IPS-NIHi7 (cell line): ENCODE results near the gene EPM2AIP1.
"Not testable (repeated sequence)": the region's sequence is repeated elsewhere in the genome, so short reads cannot be mapped to it uniquely, and the experiment has no call there.

Experiments used
- DNase-seq: peaks from one replicate; pipeline ENCODE4 v3.0.0; 2012; ENCODE audit warnings: mixed read lengths; ENCODE audit errors: extremely low spot score

The EPM2AIP1 gene

DNA sequence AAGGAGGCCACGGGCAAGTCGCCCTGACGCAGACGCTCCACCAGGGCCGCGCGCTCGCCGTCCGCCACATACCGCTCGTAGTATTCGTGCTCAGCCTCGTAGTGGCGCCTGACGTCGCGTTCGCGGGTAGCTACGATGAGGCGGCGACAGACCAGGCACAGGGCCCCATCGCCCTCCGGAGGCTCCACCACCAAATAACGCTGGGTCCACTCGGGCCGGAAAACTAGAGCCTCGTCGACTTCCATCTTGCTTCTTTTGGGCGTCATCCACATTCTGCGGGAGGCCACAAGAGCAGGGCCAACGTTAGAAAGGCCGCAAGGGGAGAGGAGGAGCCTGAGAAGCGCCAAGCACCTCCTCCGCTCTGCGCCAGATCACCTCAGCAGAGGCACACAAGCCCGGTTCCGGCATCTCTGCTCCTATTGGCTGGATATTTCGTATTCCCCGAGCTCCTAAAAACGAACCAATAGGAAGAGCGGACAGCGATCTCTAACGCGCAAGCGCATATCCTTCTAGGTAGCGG lies at the start of gene EPM2AIP1:
EPM2AIP1 (minus strand) TSS at position 326 of the 520 bp plus-strand sequence; CDS start at position 272, 54 bp downstream.
- no peak for DNase-seq

DNA sequence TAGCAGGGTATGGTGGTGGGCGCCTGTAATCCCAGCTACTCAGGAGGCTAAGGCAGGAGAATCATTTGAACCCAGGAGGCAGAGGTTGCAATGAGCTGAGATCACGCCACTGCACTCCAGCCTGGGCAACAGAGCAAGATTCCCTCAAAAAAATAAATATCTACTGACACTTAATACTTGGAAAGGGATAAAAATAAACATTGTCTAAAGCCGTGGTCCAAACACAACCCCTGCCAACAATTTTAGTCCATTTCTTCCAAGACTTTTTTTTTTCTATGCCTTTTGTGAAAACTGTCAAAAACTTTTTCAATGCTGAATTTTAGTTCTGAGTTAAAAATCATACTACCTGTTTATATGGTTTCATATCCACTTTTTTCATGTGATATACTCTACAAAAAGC lies 49.8 kb upstream of the EPM2AIP1 start:
- DNase-seq, result not testable (repeated sequence)

DNA sequence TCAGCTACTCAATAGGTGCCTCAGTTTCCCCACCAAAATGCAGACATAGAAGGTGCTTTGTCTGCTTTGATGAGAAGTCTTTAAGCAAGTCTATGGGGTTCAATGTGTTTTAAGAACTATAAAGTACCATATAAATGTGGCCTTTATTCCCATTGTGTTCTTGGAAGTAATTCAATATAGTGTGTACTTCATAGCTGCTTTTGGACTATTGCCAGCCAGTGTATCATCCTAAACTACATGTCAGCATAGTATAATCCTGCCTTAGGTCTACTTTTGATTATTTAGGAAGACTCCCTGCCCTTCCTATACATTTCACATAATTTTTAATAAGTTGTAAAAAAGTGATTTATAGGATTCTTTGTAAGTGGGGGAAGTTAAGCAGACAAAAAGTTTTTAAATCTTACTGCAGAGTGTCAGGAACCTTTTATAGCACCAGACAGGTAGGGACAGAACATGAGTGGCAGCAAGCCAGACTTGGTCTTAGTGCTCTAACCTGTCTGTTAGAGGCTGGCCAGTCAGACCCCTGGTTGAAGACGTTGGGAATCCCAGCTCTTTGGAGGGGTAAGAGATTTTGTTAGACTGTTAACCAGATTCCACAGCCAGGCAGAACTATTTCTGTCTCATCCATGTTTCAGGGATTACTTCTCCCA lies 48.7 kb upstream of the EPM2AIP1 start:
- DNase-seq, result no peak

DNA sequence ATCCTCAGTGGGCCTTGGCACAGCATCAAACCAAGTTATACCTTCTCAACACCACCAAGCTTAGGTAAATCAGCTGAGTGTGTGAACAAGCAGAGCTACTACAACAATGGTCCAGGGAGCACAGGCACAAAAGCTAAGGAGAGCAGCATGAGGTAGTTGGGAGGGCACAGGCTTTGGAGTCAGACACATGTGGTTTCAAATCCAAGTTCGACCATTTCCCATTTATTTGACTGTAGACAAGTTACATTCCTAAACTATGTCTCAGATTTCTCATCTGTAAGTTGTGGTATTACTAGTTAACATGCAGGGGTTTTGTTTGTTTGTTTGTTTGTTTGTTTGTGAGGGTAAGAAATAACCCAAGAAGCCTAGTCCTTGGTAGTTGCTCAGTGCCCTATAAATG lies 47.3 kb upstream of the EPM2AIP1 start:
- DNase-seq, result no peak

DNA sequence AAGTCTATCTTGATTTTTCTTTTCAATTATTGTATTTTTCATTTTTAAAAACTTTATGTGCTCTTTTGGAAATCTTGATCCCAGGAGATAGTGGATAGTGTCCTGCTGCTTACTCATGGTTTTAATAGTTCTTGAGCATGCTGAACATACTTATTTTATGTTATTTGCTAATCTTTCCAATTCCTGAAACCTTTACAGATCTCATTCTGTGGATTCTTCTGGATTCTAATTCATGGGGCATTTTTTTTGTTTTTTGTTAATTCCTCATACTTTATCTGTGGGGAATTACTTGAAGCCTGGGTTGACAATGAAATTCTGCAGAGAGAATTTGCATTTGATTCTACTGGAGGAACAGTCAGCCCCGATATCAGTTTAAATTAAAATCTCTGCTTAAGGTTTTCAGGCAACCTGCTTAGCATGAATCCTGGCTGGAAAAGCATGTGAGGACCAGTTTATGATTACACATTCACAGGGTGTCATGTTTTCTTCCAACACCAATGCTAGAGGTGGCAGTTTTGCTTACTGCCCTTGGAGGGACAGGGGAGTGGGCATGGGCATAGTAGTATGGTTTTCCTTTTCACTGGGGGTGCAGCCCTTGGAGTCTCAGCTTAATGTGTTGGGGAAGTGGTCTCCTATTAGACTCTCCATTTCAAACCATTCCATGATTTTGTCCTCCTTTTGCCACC lies 46.4 kb upstream of the EPM2AIP1 start:
- no peak for DNase-seq

DNA sequence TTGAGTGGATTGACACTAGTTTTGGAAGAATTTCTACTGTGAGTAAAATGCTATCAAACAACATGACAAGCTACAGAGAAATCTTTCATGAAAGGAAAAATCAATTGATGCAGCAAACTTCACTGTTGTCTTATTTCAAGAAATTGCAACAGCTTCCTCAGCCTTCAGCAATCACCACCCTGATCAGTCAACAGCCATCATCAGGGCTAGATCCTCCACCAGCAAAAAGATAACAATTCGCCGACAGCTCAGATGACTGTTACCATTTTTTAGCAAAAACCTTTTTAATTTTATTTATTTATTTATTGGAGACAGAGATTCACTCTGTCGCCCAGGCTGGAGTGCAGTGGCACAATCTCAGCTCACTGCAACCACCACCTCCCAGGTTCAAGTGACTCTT lies 44.4 kb upstream of the EPM2AIP1 start:
- no peak for DNase-seq

DNA sequence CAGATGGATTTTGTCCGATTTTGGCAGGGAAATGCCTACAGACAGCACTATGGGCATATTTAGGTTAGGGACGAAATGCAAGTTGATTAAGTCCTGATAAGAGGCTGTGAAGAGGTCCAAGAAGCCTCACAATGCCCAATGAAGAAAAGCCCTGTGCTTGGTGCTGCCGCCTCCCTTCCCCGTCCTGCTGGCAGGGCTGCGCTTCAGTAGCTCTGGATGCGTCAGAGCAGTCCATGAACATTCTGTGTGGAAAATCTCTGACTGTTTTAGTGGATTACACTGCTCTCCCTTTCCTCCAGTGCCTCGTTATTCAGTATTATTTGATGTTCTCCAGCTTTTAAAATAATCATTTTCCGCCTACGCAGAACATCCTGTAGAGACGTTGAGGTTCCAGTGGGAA lies 40.0 kb upstream of the EPM2AIP1 start:
- DNase-seq, result no peak

DNA sequence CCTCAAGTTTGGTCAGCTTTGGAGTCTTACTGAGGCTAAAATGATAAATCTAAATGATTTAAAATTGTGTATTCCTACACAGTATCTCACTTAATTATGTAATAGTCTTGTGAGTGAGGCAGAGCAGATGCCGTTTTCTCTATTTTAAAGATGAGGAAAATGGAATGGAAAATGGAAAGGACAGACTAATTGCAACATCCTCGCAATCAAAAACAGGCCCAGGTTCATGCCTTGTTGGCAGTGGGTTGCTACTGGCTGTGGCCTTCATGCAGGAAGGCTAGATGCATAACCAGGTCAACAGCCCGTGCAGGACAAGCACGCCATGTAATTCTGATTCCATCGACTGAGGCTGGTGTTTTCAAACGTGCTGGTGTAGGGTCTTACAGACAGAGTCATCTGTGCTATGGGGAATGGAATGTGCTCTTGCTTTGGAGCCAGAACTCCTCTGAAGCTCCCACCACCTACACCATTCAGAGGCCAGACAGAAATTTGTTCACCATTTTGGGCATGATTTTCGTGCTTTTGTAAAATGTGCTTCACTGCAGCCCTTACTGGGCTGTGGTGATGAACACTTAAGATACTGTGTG lies 38.3 kb upstream of the EPM2AIP1 start:
- DNase-seq, result no peak

DNA sequence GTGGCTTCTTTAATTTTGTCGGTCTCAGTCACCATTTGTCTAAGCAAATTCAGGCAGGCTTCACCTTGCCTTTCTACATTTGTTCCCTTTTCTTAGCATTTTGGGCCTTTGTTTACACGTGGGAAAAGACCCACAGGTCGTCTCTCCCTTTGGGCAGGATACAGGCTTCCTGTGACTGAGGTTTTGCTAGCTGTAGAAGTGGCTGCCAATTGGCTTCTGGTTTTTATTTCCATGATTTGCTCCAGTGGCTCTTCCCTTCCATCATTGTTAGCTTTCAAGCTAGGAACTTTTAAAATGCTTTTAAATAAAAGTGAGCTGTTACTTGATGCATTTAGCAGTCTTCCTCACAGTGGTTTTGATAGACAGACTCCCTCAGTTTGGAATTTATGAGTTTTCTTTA lies 37.7 kb upstream of the EPM2AIP1 start:
- DNase-seq, result no peak

DNA sequence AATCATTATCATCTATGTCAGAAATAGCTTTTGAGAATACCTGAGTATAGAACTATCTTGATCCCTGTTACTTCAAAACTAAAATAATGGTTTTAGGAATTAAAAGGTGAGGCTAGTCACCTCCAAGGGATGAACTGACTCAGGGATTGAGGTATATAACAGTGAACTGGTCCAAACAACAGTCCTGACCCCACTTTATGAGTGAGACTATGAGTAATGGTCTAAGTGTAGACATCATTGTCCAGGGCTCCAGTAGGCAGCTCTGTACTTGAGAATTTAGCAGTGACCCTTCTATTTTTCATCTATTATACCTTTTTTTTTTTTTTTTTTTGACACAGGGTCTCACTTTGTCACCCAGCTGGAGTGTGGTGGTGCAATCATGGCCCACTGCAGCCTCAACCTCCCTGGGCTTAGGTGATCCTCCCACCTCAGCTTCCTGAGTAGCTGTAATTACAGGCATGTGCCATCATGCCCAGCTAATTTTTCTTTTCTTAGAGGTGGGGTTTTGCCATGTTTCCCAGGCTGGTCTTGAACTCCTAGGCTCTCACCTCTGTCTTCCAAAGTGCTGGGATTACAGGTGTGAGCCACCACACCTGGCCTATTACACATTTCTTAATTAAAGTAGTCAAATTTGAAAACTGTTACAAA lies 36.7 kb upstream of the EPM2AIP1 start:
- DNase-seq, result no peak

DNA sequence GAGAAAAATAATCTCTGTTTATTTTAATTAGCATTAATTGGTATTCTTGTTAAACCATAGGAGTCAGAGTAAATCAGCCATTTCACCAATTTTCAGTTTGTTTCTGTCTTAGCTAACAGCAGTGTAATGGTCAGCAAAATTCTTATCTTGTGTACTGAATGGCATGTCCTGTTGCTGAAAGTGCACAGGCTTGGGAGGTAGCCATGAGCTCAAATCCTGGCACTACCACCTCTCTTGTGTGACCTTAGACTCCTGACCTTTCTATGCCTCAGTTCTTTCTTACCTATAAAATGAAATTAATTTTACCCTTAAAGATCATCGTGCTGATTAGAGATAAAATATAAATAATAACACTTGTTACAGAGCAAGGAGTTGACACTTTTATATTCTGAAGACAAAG lies 36.2 kb upstream of the EPM2AIP1 start:
- DNase-seq, result no peak

DNA sequence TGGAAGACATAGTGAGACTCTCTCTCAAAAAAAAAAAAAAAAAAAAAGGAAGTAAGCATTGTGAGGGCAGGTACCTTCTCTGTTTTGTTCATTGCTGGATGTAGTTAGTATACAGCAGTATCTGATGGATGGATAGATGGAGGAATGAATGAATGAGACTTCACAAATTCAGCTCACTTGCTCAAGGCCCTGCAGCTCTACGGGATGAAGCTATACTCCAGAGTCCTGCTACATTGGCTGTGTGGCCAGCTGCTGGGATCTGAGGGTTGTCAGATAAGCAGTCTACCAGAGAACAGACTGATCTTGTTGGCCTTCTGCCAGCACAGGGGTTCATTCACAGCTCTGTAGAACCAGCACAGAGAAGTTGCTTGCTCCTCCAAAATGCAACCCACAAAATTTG lies 35.4 kb upstream of the EPM2AIP1 start:
- no peak for DNase-seq

DNA sequence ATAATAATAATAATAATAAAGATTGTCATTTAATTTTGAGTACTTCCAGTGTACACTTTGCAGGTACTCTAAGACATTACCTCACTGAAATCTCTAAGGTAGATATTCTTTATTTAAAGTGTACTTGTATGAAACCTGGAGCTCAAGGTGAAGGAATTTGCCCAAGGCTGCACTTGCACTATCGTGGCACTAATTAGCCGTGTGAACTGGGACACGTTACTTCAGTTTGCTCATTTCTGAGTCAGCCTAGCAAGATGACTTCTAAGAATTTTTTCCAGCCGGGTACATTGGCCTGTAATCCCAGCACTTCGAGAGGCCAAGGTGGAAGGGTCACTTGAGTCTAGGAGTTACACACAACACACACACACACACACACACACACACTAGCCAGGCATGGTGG lies 33.9 kb upstream of the EPM2AIP1 start:
- DNase-seq, result no peak

DNA sequence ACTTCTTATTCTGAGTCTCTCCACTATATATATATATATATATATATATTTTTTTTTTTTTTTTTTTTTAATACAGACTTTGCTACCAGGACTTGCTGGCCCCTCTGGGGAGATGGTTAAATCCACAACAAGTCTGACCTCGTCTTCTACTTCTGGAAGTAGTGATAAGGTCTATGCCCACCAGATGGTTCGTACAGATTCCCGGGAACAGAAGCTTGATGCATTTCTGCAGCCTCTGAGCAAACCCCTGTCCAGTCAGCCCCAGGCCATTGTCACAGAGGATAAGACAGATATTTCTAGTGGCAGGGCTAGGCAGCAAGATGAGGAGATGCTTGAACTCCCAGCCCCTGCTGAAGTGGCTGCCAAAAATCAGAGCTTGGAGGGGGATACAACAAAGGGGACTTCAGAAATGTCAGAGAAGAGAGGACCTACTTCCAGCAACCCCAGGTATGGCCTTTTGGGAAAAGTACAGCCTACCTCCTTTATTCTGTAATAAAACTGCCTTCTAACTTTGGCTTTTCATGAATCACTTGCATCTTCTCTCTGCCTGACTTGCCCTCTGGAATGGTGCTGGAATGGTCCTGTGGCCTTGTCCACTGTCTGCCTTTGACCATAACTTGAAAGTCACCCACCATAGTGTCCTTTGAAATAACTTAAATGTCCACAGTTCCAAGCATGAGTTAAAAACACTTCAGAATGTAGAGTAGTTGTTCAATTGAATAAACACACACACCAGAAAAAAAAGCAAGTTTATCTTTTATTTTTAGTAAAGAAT lies 32.8 kb upstream of the EPM2AIP1 start:
- DNase-seq, result no peak

DNA sequence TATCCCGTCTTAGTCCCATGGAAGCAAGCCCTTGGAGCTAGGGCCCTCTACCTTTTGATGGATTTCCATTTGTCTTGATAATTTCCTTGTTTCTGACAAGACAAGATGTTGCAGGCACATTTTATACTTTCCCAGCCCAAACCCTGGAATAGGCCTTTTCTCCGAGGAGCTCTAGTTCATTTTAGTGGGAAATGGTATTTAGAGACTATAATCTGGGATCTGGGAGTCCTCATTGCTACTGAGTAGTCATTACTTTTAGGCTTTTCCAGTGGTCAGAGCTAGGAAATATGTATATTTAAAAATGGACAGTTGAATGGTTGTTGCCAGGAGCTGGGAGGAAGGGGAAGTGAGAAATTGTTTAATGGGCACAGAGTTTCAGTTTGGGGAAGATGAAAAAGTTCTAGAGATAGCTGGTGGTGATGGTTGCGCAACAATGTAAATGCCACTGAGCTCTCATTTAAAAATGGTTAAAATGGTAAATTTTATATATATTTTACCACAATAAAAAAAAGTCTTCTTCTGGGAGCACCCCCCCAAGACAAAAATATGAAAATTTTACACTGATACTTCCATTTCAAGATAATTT lies 32.0 kb upstream of the EPM2AIP1 start:
- DNase-seq, result no peak

DNA sequence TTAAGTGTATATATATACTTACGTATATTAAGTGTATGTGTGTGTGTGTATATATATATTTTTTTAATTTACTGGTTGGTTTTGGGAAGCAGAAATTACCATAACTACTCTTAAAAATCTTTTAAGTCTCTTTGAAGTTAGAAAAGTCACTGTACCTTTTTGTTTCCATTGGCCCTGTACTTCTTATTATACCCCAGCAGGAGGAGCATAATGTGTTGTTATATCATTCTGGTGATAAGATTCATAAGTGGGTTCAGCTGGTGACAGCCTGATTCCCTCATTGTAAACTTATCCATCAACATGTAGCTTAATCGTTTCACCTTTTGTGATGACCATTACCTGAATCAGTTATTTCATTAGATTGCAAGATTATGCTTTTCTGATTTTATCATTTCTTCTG lies 31.2 kb upstream of the EPM2AIP1 start:
- no peak for DNase-seq

DNA sequence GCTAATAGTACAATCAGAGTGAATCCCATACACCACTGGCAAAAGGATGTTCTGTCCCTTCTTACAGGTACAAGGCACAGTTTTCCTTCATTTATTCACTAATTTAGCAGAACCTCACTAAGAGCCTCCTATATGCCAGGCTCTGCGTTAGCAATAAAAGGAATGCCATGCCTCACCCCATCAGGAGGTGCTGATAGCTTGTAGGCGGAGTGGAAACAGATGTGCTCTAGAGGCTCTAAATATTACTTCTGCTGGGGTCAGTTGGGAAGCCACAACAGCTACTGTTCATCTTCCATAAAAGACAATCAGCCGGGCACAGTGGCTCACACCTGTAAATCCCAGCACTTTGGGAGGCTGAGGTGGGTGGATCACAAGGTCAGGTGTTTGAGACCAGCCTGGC lies 24.8 kb upstream of the EPM2AIP1 start:
- DNase-seq, result no peak

DNA sequence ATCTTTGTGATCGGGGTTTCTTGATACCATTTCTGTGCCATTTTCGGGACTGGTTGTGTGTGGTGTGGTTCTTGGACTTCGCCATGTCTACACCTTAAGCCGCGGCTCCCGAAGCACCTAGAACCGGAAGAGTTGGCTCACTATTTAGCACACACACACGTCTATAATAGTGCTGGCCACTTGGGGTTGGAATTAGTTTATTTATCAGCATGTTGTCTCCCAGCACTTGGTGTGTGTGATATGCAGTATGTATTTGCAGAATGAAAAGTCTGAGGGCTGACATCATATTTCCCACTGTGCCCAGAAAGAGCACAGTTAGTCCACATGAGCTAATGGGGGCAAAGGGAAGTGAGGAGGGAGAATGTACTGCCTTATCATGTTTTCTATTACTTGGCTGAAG lies 24.0 kb upstream of the EPM2AIP1 start:
- no peak for DNase-seq

DNA sequence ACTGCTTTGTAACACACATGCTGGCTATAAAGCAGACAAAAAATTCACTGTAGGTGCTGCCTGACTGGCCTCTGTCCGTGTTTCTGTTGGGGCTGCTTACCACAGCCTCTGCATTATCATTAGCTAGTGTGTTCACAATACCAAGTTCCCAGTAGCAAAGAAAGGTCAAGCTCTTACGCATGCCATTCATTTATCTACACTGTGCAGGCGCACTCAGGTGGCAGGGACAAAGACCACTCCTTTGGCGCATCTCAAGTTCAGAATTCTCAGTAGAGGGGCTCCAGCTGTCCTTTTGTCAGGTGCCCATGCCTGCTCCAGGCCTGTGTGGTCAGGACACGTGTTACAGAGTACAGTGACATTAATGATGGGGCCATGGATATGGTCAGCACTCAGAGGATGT lies 22.7 kb upstream of the EPM2AIP1 start:
- DNase-seq, result no peak

DNA sequence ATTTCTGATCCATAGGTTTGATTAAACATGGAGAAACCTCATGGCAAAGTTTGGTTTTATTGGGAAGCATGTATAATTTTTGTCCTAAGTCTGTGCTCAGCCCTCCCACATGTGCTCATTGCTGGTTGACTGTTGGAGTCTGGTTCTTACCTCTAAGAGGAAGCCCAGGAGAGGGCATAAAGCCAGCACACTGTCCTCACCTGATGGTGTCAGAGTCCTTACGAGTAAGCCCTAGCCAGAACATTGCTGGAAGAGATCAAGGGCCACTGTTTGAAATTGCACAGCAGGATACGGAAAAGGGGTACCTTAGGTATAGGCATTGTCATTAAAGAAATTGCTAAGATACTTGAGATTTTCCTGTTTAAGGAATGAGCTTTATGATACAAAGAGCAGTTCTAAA lies 21.7 kb upstream of the EPM2AIP1 start:
- DNase-seq, result no peak
